HL-60 (cell line): Measurements from ENCODE around the gene PTPRD.

Experiments
- DNase-seq, 2 experiments: peaks; one replicate each; pipeline ENCODE4 v3.0.0-alpha.2; 2010 to 2020; ENCODE audit warnings: low read depth in 1 of 2, low spot score in 1 of 2
- H3K27ac ChIP-seq: fragments of 250-450 bp; sonication (Bioruptor Pico); replicated peaks from 2 replicates; pipeline ENCODE4 v1.5.1; 2020; ENCODE audit warnings: mild to moderate bottlenecking, moderate library complexity
- H3K27me3 ChIP-seq: fragments of 250-450 bp; sonication (Bioruptor Pico); 2 replicates; pipeline ENCODE4 v1.5.1; 2021; ENCODE audit warnings: mild to moderate bottlenecking, moderate library complexity; ENCODE audit not compliant: insufficient read depth, poor library complexity, severe bottlenecking
- H3K4me3 ChIP-seq: replicated peaks from 2 replicates; pipeline ENCODE4 v1.5.1; 2011; ENCODE audit warnings: mild to moderate bottlenecking, control low read depth, low read length; ENCODE audit not compliant: insufficient read depth
- GABPA ChIP-seq: IDR thresholded peaks from 2 replicates; pipeline ENCODE4 v1.6.1; 2012; ENCODE audit warnings: low read depth
- POLR2AphosphoS5 ChIP-seq: IDR thresholded peaks from 2 replicates; pipeline ENCODE4 v1.6.1; 2012; ENCODE audit warnings: low read depth
- SPI1 ChIP-seq: IDR thresholded peaks from 2 replicates; pipeline ENCODE4 v1.6.1; 2012; ENCODE audit warnings: low read depth, mild to moderate bottlenecking, borderline replicate concordance
- TF ChIP-seq, protein P1 (sequence below): IDR thresholded peaks from 2 replicates; pipeline ENCODE4 v1.6.1; 2012; ENCODE audit warnings: low read depth; ENCODE audit not compliant: insufficient replicate concordance
- TF ChIP-seq, protein P2 (sequence below): IDR thresholded peaks from one replicate; pipeline ENCODE4 v1.5.1; 2011; ENCODE audit warnings: low read length, control low read depth, inconsistent platforms; ENCODE audit not compliant: insufficient read depth

The PTPRD gene

DNA sequence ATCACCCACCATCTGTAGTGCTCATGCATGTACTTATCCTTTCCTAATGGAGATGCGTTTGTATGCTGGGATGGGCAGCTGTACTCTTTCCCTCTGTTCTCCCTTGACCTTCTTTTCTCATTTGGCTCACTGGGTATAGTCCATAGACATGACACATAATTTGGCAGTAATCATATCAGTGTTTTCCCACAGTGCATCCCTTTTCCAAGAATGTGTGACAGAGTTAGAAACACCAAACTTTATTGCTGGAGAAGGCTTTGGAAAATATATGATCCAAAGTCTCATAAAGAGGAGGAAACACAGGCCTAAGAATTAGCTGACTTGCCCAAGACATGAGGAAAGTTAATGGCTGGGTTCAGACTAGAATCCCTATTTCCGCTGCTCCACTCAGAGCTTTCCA lies 1579.8 kb downstream of the PTPRD start:
- TF ChIP-seq, protein P1, sequence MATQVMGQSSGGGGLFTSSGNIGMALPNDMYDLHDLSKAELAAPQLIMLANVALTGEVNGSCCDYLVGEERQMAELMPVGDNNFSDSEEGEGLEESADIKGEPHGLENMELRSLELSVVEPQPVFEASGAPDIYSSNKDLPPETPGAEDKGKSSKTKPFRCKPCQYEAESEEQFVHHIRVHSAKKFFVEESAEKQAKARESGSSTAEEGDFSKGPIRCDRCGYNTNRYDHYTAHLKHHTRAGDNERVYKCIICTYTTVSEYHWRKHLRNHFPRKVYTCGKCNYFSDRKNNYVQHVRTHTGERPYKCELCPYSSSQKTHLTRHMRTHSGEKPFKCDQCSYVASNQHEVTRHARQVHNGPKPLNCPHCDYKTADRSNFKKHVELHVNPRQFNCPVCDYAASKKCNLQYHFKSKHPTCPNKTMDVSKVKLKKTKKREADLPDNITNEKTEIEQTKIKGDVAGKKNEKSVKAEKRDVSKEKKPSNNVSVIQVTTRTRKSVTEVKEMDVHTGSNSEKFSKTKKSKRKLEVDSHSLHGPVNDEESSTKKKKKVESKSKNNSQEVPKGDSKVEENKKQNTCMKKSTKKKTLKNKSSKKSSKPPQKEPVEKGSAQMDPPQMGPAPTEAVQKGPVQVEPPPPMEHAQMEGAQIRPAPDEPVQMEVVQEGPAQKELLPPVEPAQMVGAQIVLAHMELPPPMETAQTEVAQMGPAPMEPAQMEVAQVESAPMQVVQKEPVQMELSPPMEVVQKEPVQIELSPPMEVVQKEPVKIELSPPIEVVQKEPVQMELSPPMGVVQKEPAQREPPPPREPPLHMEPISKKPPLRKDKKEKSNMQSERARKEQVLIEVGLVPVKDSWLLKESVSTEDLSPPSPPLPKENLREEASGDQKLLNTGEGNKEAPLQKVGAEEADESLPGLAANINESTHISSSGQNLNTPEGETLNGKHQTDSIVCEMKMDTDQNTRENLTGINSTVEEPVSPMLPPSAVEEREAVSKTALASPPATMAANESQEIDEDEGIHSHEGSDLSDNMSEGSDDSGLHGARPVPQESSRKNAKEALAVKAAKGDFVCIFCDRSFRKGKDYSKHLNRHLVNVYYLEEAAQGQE, result no peak
- TF ChIP-seq POLR2AphosphoS5, result no peak
- TF ChIP-seq SPI1, result no peak
- TF ChIP-seq, protein P2, sequence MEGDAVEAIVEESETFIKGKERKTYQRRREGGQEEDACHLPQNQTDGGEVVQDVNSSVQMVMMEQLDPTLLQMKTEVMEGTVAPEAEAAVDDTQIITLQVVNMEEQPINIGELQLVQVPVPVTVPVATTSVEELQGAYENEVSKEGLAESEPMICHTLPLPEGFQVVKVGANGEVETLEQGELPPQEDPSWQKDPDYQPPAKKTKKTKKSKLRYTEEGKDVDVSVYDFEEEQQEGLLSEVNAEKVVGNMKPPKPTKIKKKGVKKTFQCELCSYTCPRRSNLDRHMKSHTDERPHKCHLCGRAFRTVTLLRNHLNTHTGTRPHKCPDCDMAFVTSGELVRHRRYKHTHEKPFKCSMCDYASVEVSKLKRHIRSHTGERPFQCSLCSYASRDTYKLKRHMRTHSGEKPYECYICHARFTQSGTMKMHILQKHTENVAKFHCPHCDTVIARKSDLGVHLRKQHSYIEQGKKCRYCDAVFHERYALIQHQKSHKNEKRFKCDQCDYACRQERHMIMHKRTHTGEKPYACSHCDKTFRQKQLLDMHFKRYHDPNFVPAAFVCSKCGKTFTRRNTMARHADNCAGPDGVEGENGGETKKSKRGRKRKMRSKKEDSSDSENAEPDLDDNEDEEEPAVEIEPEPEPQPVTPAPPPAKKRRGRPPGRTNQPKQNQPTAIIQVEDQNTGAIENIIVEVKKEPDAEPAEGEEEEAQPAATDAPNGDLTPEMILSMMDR, result no peak
- no peak for TF ChIP-seq GABPA
- Histone ChIP-seq H3K4me3 (no peak overlapping the region), H3K27ac (no peak overlapping the region), H3K27me3 (no peaks in the 10 kb centered on the region)
- no peak for DNase-seq

DNA sequence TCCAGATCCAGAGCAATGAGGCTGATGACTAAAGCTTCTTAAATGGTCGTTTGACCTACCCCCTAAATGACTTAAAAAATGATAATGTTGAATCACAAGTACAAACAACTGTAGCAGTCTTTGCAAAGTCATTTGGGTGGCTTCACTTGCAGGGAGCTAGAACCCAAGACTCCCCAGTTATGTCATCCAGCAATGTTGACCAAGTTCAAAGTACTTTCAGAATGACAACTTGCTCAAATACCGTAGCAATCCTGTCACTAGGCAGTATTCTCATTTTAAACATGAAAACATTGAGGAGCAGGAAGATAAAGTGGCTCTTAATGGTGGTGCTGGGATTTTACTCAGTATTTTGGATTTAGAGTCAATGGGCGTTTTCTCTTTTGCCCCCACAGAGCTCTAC lies 1596.2 kb downstream of the PTPRD start:
- Histone ChIP-seq H3K27ac (no peak overlapping the region), H3K27me3 (no peaks in the 10 kb centered on the region), H3K4me3 (no peak overlapping the region)
- TF ChIP-seq SPI1 (no peak), GABPA (no peak), POLR2AphosphoS5 (no peak)
- TF ChIP-seq, protein P2, result no peak
- TF ChIP-seq, protein P1, result no peak
- no peak for DNase-seq

DNA sequence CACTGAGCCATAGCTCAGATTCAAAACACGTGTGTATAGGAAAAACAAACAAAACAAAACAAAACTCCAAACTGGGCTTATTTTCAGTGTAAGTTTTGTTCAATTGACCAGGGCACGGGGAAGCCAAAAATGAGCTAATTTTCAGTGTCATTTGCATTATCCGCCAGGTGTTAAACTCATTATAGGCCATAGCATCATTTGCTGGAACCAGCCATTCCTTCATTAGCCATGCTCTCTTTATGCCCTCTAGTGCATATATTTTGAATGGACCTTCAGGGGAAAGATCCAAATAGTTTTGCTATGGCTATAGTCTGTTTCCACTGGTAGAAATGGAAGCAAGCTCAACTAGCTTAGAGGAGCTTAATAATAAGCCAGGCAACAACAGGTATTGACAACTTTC lies 1608.0 kb downstream of the PTPRD start:
- Histone ChIP-seq H3K4me3 (no peak overlapping the region), H3K27ac (no peak overlapping the region), H3K27me3 (no peaks in the 10 kb centered on the region)
- TF ChIP-seq, protein P1, result no peak
- no peak for TF ChIP-seq SPI1
- no peak for TF ChIP-seq POLR2AphosphoS5
- TF ChIP-seq, protein P2, result no peak
- no peak for TF ChIP-seq GABPA
- no peak for DNase-seq
